Ishikawa (cell line): Measurements from ENCODE around the gene EIF2S2.

Source experiments
- CEBPB ChIP-seq: IDR thresholded peaks from 2 replicates; pipeline ENCODE4 v1.6.1; 2012
- CREB1 ChIP-seq: IDR thresholded peaks from 2 replicates; pipeline ENCODE4 v1.6.1; 2012; ENCODE audit warnings: low read depth
- EGR1 ChIP-seq: IDR thresholded peaks from 2 replicates; pipeline ENCODE4 v1.6.1; 2012
- EP300 ChIP-seq: IDR thresholded peaks from 2 replicates; pipeline ENCODE4 v1.6.1; 2012; ENCODE audit warnings: borderline replicate concordance
- FOXM1 ChIP-seq: IDR thresholded peaks from 2 replicates; pipeline ENCODE4 v1.6.1; 2012; ENCODE audit warnings: low read depth, borderline replicate concordance
- MAX ChIP-seq: IDR thresholded peaks from 2 replicates; pipeline ENCODE4 v1.6.1; 2012
- NFIC ChIP-seq: IDR thresholded peaks from 2 replicates; pipeline ENCODE4 v1.6.1; 2012
- RAD21 ChIP-seq: IDR thresholded peaks from 2 replicates; pipeline ENCODE4 v1.6.1; 2012; ENCODE audit warnings: low read depth
- TAF1 ChIP-seq: IDR thresholded peaks from 2 replicates; pipeline ENCODE4 v1.6.1; 2012; ENCODE audit warnings: low read depth, mild to moderate bottlenecking
- TCF12 ChIP-seq: IDR thresholded peaks from 2 replicates; pipeline ENCODE4 v1.6.1; 2012; ENCODE audit warnings: low read depth
- TEAD4 ChIP-seq: IDR thresholded peaks from 2 replicates; pipeline ENCODE4 v1.6.1; 2012
- USF1 ChIP-seq: IDR thresholded peaks from 2 replicates; pipeline ENCODE4 v1.6.1; 2012
- YY1 ChIP-seq: IDR thresholded peaks from 2 replicates; pipeline ENCODE4 v1.6.1; 2012; ENCODE audit warnings: low read depth
- ZBTB7A ChIP-seq: IDR thresholded peaks from 2 replicates; pipeline ENCODE4 v1.6.1; 2012; ENCODE audit warnings: low read depth
- TF ChIP-seq, protein P1 (sequence below): IDR thresholded peaks from 2 replicates; pipeline ENCODE4 v1.6.1; 2012; ENCODE audit warnings: low read depth, mild to moderate bottlenecking

The EIF2S2 gene

DNA sequence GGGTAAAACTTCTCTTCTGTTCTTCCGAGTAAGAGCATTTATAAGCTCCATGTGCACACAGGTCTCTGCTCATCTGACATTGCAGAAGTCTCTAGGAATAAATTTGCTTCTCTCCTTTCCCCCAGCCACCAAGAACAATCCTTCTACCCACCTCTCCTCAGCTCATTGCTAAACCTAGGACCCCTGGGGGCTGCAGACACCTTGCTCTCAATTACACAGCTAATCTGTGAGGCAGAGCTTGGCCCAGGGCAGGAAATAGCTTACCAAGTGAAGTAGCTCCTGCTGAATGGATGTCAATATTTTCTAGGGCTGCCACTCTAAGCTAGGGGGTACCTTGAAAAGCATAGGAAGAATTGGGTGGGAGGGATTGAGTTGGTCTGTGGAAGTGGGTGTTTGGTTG is 44.0 kb downstream of the EIF2S2 start:
- TF ChIP-seq YY1: no peak
- TF ChIP-seq CEBPB: no peak
- no peak for TF ChIP-seq EP300
- TF ChIP-seq RAD21: no peak
- no peak for TF ChIP-seq FOXM1
- no peak for TF ChIP-seq TAF1
- TF ChIP-seq, protein P1, sequence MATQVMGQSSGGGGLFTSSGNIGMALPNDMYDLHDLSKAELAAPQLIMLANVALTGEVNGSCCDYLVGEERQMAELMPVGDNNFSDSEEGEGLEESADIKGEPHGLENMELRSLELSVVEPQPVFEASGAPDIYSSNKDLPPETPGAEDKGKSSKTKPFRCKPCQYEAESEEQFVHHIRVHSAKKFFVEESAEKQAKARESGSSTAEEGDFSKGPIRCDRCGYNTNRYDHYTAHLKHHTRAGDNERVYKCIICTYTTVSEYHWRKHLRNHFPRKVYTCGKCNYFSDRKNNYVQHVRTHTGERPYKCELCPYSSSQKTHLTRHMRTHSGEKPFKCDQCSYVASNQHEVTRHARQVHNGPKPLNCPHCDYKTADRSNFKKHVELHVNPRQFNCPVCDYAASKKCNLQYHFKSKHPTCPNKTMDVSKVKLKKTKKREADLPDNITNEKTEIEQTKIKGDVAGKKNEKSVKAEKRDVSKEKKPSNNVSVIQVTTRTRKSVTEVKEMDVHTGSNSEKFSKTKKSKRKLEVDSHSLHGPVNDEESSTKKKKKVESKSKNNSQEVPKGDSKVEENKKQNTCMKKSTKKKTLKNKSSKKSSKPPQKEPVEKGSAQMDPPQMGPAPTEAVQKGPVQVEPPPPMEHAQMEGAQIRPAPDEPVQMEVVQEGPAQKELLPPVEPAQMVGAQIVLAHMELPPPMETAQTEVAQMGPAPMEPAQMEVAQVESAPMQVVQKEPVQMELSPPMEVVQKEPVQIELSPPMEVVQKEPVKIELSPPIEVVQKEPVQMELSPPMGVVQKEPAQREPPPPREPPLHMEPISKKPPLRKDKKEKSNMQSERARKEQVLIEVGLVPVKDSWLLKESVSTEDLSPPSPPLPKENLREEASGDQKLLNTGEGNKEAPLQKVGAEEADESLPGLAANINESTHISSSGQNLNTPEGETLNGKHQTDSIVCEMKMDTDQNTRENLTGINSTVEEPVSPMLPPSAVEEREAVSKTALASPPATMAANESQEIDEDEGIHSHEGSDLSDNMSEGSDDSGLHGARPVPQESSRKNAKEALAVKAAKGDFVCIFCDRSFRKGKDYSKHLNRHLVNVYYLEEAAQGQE: no peak
- TF ChIP-seq TCF12: no peak
- no peak for TF ChIP-seq EGR1
- TF ChIP-seq NFIC: no peak
- TF ChIP-seq TEAD4: no peak
- TF ChIP-seq ZBTB7A: no peak
- TF ChIP-seq MAX: no peak
- no peak for TF ChIP-seq CREB1
- TF ChIP-seq USF1: no peak

DNA sequence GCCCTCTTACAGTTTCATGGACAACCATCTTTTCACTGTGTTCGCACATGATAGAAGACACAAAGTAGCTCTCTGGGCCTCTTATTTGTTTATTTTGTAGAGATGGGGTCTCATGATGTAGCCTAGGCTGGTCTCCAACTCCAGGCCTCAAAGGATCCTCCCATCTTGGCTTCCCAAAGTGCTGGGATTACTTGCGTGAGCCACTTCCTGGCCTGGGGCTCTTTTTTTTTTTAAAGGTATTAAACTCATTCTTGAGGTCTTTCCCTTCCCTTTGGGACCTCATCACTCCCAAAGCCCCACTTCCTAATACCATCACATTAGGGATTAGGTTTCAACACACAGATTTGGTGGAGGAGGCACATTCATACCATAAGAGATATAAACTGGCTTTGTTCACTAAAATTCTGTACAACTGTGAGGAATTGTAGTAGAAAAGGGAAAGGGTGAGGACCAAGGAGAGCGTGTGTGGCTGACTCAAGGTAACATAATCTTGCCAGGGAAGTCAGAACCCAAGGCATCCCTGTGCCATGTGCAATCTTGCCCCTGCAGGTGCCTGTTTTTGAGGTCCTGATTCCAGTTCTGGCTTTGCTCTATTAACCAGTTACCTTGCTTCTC is 45.5 kb downstream of the EIF2S2 start:
- TF ChIP-seq NFIC: no peak
- no peak for TF ChIP-seq TAF1
- no peak for TF ChIP-seq TCF12
- no peak for TF ChIP-seq YY1
- TF ChIP-seq, protein P1: no peak
- no peak for TF ChIP-seq USF1
- TF ChIP-seq ZBTB7A: no peak
- TF ChIP-seq FOXM1: no peak
- TF ChIP-seq RAD21: no peak
- TF ChIP-seq EP300: no peak
- no peak for TF ChIP-seq CEBPB
- TF ChIP-seq EGR1: no peak
- TF ChIP-seq MAX: no peak
- TF ChIP-seq CREB1: no peak
- no peak for TF ChIP-seq TEAD4

DNA sequence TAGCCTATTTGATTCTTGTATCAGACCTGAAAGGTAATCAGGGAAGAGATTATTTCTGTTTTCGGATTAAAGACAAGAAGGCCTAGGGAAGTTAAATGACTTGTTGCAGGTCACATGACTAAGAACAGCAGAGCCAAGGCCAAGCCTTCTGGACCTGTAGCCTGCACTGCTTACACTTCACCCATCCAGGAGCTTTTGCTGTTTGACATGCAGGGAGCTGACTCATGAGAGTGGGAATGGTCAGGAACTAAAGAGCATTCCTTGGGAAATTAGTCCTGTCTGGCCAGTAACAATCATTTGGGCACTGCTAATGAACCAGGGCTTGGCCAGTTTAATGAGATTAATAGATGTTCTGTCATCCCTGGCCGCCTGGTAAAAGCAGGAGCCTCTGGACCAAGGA is 46.8 kb downstream of the EIF2S2 start:
- TF ChIP-seq RAD21 (no peak), TCF12 (no peak), FOXM1 (no peak), YY1 (no peak), TAF1 (no peak), NFIC (no peak), TEAD4 (no peak), ZBTB7A (no peak), EGR1 (no peak), EP300 (no peak), MAX (no peak), CREB1 (no peak), USF1 (no peak)
- TF ChIP-seq, protein P1: no peak

DNA sequence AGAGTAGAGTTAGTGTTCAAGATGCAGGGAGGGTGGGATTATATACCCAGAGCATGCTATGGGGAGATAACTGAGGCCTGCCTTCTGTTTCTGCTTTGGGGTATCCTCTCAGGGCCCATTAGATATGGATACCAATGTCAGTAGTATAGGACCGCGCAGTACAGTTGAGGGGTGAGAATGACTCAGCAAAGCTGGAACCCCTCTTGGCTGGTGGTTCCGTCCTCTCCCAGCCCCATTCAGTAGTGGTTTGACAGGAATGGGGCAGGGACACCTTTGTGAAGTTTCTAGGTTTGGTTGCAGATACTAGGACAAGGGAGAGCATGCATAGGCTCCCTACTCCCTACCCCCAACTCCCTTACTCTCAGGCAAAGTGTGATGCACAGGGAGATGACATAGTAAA is 47.8 kb downstream of the EIF2S2 start:
- TF ChIP-seq, protein P1: no peak
- TF ChIP-seq MAX (no peak), CEBPB (no peak), EGR1 (no peak), TEAD4 (no peak), ZBTB7A (no peak), USF1 (no peak), EP300 (no peak), FOXM1 (no peak), NFIC (no peak), TCF12 (no peak)
